Activated gamma-delta T cell treated with Interleukin-2 at 50 U/mL for 16 hours (primary cell): Measurements from ENCODE around the gene ARHGAP25.

Experiments used
- DNase-seq: peaks from one replicate; pipeline ENCODE4 v3.0.0-alpha.2; 2020

ARHGAP25 gene

DNA sequence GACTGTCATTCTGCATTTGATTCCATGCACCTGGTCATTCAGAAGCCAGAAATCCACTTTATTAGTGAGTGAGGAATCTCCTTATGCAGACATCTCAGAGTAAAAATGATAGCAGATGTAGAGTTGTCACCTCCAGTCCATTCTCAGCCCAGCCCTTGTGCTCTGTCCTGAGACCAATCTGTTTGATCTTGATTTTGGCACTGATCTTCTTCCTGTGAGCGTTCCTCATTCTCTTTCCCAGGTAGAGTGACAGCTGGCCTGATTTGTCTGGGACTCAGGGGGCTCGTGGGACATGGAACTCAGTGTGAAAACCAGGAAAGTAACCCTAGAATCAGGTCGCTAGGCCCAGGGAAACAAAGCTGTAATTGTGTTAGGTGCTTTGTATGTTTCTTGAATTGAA, 8.9 kb downstream of the ARHGAP25 start:
- no peak for DNase-seq

DNA sequence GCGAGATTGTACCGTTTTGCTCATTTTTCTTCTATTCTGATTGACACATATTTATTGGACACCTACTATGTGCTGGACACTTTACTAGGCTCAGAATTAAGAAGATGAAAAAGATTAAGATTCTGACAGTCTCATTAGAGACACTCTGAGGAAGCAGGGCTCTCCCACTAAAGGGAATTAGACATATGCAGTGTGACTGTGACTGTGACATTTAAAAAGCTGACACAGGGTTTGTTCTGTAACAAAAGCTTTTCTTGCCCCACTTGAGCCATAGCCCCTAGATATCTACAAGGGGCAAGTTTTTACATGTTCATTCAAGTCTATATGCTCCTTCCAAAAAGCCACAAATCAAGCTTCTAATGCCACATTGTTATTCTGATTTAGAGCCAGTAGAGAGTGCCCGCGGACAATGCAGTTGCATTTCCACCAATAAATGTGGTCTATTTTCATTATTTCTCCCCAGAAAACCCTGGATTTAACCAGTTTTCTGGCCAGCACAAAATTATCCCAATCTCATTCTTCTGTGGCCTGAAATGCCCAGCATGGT, 9.8 kb downstream of the ARHGAP25 start:
- no peak for DNase-seq

DNA sequence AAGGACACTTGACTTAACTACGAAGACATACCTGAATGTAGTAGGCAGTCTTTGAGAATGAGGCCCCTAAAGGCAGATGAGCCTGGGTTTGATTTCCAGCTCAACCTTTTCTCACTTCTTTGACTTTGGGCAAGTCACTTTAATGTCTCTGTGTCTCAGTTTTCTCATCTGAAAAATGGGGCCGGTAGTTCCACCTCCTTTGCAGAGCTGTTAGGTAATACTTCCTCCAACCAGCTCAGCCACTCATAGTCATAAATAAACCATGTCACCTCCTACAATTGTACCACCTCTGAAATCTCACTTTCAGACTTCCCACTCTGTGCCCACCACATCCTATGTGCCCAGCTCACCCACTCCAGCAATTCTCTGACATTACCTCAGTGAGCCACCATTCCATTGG, 10.4 kb downstream of the ARHGAP25 start:
- no peak for DNase-seq

DNA sequence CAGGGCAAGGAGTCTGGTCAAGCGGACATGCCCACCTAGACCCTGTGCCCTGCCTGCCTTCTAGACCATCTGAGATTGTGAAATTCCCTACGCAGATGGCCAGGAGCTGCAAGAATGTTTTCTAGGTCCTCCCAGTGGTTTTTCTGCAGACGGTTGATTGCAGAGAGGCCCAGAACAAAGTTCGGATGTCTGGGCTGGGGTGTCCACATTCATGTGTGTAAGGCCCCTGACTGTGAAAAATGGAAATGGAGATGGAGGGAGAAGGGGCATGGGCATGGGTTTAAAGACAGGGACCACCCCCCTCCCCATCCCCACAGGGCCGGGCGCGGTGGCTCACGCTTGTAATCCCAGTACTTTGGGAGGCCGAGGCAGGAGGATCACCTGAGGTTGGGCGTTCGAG, 11.8 kb downstream of the ARHGAP25 start:
- DNase-seq = no peak

DNA sequence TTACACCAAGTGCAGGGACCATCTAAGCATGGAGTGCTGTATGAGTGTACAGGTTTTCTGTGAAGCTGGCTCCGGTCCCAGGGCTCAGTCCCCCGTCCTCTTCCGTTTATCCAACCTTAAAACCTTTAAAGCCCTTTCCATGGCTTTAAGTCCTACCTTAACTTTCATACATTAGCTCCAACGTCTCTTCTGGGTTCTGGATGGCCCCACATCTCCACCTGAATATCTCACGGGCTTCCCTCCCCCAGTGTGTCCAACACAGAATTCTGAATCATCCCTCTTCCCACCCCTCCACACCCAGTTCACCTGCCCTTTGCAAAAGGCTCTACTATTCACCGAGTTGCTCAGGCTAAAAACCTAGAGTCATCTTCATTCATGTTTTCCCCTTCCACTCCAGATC, 12.8 kb downstream of the ARHGAP25 start:
- no peak for DNase-seq

DNA sequence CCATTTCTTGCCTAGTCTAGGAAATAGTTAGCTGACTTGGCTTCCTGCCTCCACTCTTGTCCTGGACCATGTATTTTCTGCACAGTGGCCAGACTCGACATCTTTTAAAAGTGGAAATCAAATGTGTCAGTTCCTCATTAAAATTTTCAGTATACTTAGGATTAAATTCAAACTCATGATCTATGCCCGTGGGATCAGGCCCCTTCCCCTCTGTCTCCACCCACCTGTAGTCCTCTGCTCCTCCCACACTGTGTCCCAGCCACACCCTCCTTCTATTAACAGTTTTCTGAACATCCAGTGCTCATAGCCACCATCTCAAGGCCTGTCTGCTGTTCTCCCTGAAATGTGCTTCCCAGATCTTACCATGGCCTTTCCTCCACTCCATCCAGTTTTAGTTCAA, 13.3 kb downstream of the ARHGAP25 start:
- DNase-seq = no peak

DNA sequence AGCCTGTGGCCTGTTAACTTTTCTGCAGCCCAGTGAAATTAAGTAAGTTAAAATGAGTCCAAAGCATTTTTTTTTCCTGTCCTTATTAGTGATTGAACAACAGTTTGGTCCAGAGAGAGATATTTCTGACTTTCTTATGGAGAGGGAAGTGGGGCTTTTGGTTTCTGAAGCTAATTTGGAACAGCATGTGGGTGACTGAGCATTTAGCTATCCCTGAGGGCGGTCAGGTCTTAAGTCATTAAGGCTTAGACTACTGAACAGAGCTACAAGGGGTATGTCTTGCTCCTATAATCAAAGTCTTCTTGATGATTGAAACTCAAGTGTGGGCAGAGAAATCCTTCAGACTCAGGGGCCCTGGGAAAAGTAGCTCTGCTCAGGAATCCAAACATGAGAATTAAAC, 14.0 kb downstream of the ARHGAP25 start:
- no peak for DNase-seq

DNA sequence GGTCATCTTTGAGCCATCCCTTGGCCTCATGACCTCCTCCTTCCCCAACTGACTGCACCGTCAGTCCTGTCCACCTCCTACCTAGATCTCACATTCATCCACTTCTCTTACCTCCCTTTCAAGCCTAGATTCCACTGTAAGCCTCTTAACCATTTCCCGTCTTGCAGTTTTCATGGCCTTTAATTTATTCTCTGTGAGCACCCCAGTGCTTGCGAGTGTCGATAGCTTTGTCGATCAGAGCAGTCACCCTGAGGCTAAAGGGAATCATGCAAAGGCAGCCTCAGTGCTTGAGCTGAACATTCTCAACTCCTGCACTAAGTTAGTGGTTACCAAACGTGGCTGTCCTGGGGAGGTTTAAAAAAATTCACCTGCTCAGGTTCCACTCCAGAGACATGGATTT, 14.7 kb downstream of the ARHGAP25 start:
- no peak for DNase-seq

DNA sequence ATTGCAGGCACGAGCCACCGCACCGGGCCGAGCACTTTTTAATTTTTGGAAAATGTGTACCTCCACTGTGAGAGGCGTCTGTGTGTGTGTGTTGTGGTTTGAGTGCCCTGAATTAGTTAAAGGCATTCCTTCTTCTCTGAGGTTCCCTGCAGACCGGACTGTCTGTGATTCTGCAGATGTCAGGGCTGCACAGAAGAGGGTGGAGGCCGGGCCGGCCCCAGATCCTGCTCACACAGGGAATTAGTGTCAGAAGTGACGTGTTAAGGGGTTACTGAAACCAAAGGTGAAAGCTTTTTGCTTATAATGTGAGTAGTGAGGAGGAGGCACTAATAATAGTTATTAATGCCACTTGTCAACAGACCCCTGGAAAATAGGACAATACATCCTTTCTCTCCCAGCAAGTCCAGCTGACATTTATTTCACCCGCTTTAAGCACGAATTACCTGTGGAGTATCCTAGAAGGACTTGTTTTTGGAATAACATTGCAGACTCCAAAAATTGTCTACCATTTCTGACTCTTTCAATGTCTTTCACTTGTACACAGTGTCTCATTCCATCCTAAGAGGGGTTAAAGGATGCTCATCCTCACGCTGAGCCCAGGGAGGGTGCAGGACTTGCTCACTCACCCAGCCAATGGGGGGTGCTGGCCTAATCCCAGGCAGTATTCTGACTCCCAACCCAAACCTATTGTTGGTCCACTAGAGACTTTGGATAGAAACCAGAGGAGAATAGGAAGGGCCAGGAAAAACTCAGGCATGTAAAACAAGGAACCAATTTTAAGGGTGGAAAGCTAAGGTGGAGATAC, 16.2 kb downstream of the ARHGAP25 start:
- no peak for DNase-seq

DNA sequence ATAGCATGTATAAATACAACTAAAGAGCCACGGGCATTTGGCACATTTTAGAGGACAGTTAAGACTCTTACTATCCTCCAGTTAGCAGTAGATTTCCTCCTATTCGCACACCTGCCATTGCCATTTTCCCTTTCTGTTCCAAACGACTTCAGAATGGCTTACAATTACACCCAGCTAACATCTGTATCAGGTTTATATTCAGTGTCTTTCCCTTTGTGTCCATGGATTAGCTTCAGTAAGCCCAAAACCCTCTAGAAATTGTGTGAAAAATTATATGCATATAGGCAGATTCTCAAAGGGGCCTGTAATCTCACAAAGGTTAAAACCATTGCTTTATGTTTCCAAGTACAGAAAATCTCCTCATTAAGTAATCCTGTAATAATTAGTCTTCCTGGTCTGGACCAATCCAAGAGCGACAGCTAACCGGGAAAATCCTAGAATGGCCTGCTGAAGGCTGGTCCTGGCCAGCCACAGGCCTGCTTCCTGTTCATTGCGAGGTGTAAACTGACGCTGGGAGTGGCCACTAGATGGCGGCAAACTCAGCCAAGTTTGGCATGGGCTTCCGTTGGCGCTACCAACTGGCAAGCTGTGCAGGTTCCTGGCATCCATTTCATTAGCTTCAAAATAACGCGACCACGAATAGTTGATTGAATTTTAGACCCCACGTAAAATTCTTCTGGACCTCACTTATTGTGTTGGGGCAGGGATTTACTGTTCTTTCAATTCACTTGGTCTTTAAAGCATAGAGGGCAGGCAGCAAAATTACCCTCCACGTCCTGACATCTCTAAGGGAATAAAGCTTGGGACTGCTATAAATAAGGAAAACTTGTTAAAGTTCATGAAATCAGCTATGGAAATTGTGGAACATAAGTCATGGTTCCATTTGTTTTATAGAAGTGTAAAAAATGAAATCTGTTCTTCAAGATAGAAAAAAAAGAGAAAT, 17.1 kb downstream of the ARHGAP25 start:
- DNase-seq = peak; percentile 94

DNA sequence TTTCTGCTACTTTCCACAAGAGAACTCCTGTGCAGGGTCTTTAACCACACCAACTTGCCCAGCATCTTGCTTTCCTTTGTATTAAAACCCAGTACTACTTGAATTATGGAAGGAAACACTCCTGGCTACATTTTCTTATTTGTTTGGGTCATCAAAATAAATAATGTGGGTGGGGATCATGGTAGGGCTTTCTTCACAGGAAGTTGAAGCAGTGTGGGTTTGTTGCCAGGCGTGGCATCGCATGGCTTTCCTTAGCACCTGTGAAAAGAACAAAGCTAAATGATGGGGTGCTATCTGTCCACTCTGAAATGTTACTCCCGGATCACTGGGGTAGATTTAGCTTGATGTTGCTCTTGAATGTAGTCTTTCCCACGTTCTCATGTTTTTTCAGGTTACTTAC, 18.7 kb downstream of the ARHGAP25 start:
- DNase-seq = no peak

DNA sequence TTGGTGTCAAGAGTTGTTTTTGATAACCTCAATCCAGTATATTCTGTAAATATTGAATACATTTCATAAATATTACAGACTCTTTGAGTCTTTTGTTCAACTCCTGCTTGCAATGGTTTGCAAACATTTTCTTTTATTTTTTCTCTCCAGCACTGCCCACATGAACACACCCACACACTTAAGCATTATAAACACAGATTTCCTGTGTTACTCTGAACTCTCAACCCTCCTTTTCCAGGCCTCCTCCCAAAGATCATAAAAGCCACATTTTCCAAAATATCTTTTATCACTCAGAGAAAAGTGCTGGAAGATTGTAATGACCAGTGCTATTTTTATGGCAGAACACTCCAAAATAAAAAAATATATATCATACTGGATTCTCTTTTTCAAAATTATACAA, 20.5 kb downstream of the ARHGAP25 start:
- DNase-seq = no peak

DNA sequence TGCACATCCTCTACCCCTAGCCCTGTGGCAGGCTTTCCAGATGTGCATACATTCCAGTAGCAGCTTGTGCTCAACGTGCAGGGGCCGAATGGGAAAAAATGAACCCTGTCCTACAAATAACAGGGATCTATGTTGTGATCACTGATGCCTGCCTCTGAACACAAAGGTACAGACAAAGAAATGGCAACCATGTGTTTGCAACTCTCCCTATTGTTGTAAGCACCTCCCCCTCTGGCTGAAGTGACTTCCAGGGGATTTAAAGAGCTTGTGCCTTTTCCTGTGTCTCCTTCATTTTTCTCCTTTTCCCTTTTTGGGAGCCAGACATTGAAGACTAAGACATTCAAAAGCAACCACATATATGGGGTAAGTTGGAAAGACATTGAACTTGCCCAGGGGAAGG, 21.6 kb downstream of the ARHGAP25 start:
- DNase-seq = no peak

DNA sequence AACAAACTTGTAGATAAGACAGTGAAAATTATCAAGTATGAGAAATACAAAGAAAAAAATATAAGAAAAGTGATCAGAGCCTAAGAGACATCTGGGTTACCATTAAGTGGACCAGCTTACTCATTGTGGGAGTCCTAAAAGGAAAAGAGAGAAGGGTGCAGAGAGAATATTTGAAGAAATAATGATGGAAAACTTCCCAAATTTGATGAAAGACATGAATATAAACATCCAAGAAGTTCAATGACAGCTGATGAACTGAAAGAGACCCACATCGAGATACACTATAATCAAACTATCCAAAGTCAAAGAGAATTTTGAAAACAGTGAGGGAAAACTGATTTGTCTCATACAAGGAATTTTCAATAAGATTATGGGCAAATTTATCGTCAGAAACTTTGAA, 22.5 kb downstream of the ARHGAP25 start:
- no peak for DNase-seq

DNA sequence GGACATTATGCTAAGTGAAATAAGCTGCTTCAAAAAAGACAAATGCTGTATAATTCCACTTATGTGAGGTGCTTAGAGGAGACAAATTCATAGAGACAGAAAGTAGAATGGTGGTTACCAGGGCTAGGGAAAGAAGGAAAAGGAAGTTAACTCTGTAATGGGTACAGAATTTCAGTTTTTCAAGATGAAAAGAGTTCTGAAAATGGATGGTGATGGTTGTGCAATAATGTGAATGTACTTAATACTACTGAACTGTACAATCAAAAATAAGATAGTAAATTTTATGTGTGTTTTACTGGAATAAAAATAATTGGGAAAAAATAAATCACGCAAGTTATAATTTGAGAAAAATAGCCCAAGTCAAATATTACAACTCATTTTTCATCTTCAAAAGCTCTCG, 27.5 kb downstream of the ARHGAP25 start:
- DNase-seq = no peak

DNA sequence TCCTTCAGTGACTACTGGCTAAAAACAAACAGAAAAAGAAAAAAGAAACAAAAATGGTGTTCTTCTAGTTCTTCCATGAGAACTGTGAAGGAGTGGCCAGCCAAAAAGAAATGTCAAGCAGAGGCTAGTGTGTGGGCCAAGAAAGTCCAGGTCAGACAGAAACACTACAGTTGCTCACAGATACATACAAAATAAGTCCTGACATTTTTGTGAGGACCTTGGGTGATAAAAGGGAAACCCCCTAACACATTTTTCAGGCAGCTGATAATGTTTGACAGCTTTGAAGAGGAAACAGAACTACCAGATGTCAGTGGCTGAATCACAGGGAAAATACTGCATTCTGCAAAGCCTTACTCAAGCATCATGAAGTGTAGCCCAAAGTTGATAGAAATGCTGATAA, 28.1 kb downstream of the ARHGAP25 start:
- DNase-seq = no peak

DNA sequence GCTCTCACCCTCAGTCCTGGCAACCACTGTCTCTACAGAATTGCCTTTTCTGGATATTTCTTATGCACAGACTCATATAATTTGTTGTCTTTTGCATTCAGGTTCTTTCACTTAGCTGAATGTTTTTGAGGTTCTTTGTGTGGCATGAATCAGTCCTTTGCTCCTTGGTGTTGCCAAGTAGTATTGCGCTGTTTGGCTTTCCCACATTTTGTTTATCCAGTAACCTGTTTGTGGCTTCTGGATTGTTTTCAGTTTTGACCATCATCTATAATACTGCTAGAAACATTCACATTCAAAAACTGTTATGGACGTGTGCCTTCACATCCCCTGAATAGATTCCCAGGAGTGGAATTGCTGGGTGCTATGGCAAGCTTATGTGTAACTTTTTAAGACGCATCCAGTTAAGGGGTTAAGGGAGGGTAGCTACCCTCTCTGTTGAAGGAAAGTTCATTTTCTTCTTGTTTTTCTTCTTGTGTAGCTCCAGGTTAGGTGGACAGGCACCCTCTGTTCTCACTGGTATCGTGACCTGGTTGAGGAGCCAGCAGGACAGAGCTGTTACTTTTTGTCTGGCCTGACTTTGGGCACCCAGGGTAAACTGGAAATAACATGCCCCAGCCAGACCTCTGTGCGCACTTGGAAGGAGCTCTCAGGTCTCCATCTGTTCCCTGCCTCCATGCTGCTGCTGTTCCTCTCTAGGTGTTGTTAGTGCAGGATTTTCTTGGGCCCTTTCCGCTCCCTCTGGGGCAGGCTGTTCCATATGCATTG, 29.6 kb downstream of the ARHGAP25 start:
- DNase-seq = no peak

DNA sequence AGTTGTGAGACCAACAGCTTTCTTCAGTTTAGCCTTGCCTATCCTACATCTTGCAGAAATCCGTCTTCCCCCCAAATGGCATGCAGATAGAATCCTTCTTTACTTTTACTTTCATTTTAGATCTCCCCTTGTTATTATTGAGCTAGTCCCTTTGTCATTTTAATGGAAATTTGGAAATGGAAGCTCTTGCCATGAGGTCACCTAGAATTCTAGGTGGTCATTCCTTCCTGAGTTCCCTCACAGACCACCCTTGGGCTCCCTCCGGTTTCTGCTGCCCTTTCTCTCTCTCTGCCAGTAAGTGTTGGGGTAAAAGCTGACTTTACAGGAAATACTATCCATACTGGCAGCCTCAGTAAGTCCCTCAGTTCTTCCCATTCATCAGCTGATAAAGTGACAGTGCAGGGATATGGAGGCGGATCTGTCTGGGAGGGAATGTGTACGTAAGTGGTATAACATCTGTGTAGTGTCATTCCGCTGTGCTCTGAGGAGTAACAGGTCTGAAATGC, 30.2 kb downstream of the ARHGAP25 start:
- no peak for DNase-seq

DNA sequence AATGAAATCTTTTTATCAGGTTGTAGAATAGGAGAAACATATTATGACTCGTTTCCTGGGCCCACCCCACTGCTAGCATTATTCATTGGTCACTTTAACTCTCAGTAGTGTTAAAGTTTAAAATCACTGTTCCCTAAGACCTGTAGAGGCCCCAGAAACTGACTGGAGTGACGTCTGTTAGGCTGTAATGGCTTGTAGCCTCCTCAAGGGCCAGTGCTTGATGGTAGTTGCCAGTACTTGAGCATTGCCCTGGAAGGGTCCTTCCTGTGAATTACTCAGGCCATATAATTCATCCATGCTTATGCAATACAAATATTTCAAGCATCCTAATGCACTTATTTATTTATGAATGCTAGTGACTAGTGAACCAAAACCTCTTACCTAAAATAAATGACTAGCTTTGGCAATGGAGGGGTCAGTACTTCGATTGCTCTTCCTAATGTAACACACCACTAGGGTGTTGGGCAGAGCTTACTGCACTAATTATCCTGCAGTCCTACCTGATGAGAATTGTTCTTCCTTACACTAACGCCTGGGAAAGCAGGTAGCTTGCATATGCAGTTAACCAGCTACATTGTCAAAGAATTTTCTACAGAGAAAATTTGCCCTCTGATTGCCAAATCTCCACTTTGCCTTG, 31.2 kb downstream of the ARHGAP25 start:
- DNase-seq = no peak

DNA sequence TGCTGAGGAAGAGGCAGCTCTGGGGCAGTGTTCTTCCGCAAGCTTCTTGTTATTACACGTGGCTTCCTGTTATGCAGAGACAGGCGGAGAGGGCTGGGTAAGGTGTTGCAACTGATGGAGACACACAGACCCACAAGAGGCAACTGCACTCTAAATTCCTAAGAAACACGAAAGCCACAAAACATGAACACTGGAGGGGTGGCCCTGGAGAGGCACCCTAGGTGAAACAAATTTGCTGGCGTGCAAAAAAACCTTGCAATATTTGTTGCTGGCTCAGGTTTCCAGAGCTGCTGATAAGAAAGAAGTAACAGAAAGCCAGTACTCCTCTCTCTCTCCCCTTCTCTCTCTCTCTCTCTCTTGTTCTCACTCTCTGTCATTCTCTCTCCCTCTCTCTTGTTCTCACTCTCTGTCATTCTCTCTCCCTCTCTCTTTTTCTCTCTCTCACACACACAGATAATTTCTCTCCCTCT, 31.8 kb downstream of the ARHGAP25 start:
- DNase-seq = peak; percentile 75

DNA sequence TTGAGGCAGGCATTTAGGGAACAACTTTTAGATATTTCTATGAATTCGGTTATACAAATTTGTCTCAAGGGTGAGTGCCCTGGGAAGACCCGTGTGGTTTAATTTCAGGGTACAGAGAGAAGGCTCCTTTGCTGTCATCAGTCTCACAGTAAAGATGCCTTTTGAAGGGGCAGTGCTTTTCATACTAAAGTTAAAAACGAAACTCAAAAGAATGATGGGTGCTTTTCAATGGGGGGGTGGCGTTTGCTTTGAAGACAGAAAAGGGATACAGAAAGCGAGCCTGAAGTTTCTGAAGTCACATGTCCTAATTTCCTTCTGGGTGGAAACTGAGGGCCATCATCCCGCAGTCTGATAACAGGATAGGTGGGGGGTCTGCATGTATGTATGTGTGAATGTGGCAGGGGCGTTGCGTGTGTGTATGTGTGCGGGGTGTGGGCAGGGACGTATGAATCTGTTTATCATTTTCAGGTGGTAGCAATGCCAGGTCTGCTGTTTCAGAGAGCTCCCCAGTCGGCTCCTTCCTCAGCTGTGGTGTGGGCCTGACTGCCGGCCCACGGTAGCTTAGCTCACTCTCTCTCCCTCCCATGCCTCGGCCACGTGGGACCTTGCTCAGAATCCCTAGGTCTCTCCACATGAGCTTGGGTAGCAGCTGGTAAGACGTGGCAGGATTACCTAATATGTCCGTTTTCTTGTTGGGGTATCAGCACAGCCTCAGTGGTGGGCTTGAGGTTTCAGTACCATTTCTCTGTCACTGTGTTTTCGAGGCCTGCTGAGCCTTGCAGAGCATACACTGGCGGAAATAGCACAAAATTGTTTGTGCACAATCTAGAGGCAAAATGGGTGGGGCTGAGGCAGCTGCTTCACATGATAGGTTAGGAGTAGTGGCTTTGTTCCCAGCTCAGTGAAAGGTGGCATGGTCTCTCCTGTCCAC, 32.7 kb downstream of the ARHGAP25 start:
- peak; percentile 60 for DNase-seq
